Nephron (organoid): ENCODE data around the gene MRPL30.
"Not testable (repeated sequence)": the region's sequence is repeated elsewhere in the genome, so short reads cannot be mapped to it uniquely, and the experiment has no call there.

Experiments
- H3K27ac Mint-ChIP-seq, 3 experiments: 2 replicates each; pipeline ENCODE4 v1.8.0; 2020; ENCODE audit warnings: mixed read lengths in 3 of 3, mild to moderate bottlenecking in 2 of 3, moderate library complexity in 1 of 3
- H3K27me3 Mint-ChIP-seq: 2 replicates; pipeline ENCODE4 v1.8.0; 2021; ENCODE audit warnings: low read depth, mild to moderate bottlenecking, moderate library complexity, mixed read lengths
- H3K36me3 Mint-ChIP-seq: 2 replicates; pipeline ENCODE4 v1.8.0; 2020; ENCODE audit warnings: low read depth, mixed read lengths
- H3K4me1 Mint-ChIP-seq: 2 replicates; pipeline ENCODE4 v1.8.0; 2020; ENCODE audit warnings: mixed read lengths
- H3K4me3 Mint-ChIP-seq, 3 experiments: 2 replicates each; pipeline ENCODE4 v1.8.0; 2020; ENCODE audit warnings: mild to moderate bottlenecking in 3 of 3, mixed read lengths in 3 of 3, moderate library complexity in 2 of 3
- H3K9me3 Mint-ChIP-seq: 2 replicates; pipeline ENCODE4 v1.8.0; 2020; ENCODE audit warnings: mixed read lengths
- CTCF ChIP-seq, 3 experiments: fragments of 200-600 bp; sonication (generic); IDR thresholded peaks; one replicate each; pipeline ENCODE4 v1.5.0; 2021; ENCODE audit warnings: antibody characterized with exemption in 3 of 3; ENCODE audit not compliant: unreplicated experiment in 3 of 3

Gene MRPL30

GRCh38 chr2:99181624-99182000 lies 628 bp downstream of the MRPL30 start:
- Mint-ChIP-seq H3K9me3 (no peaks in the 10 kb centered on the region), H3K27ac (peak overlapping the region; percentile 82 to 97 (median 91)), H3K27me3 (no peaks in the 10 kb centered on the region), H3K36me3 (peaks cover 10% of the 10 kb centered on the region), H3K4me3 (peak overlapping the region; percentile 98 to 100 (median 100)), H3K4me1 (peaks cover 21% of the 10 kb centered on the region)
- no peak for TF ChIP-seq CTCF (IDR thresholded peaks at IDR 0.05; ENCODE audit: unreplicated experiment in 3 of 3)

GRCh38 chr2:99183025-99183424 lies 2.0 kb downstream of the MRPL30 start:
- Mint-ChIP-seq H3K9me3 (no peaks in the 10 kb centered on the region), H3K4me3 (peak overlapping the region; percentile 61 to 100 (median 64)), H3K4me1 (peaks cover 21% of the 10 kb centered on the region), H3K27ac (no peak overlapping the region), H3K27me3 (no peaks in the 10 kb centered on the region), H3K36me3 (peaks cover 11% of the 10 kb centered on the region)
- no peak for TF ChIP-seq CTCF (IDR thresholded peaks at IDR 0.05; ENCODE audit: unreplicated experiment in 3 of 3)

GRCh38 chr2:99184811-99185210 lies 3.8 kb downstream of the MRPL30 start:
- Mint-ChIP-seq H3K27ac (no peak overlapping the region), H3K4me1 (peaks cover 21% of the 10 kb centered on the region), H3K36me3 (peaks cover 26% of the 10 kb centered on the region), H3K27me3 (no peaks in the 10 kb centered on the region), H3K9me3 (no peaks in the 10 kb centered on the region), H3K4me3 (no peak overlapping the region)
- no peak for TF ChIP-seq CTCF (IDR thresholded peaks at IDR 0.05; ENCODE audit: unreplicated experiment in 3 of 3)

GRCh38 chr2:99187011-99187410 lies 6.0 kb downstream of the MRPL30 start:
- Mint-ChIP-seq H3K36me3 (peaks cover 46% of the 10 kb centered on the region), H3K27me3 (no peaks in the 10 kb centered on the region), H3K4me3 (no peak overlapping the region), H3K9me3 (no peaks in the 10 kb centered on the region), H3K27ac (no peak overlapping the region), H3K4me1 (peaks cover 11% of the 10 kb centered on the region)
- TF ChIP-seq CTCF (IDR thresholded peaks at IDR 0.05; ENCODE audit: unreplicated experiment in 3 of 3): no peak

- H3K4me3 Mint-ChIP-seq: no peak overlapping the region
- H3K36me3 Mint-ChIP-seq: peaks cover 58% of the 10 kb centered on the region
- no peak for TF ChIP-seq CTCF (IDR thresholded peaks at IDR 0.05; ENCODE audit: unreplicated experiment in 3 of 3)
- H3K4me1 Mint-ChIP-seq: peaks cover 5% of the 10 kb centered on the region
- H3K9me3 Mint-ChIP-seq: no peaks in the 10 kb centered on the region
- H3K27me3 Mint-ChIP-seq: no peaks in the 10 kb centered on the region
- no peak overlapping the region for H3K27ac Mint-ChIP-seq
These were observed 7.4 kb downstream of the MRPL30 start for GRCh38 chr2:99188357-99188756.

- H3K4me1 Mint-ChIP-seq: no peaks in the 10 kb centered on the region
- no peaks in the 10 kb centered on the region for H3K9me3 Mint-ChIP-seq
- no peak for TF ChIP-seq CTCF (IDR thresholded peaks at IDR 0.05; ENCODE audit: unreplicated experiment in 3 of 3)
- peaks cover 64% of the 10 kb centered on the region for H3K36me3 Mint-ChIP-seq
- H3K27ac Mint-ChIP-seq: no peak overlapping the region
- no peaks in the 10 kb centered on the region for H3K27me3 Mint-ChIP-seq
- no peak overlapping the region for H3K4me3 Mint-ChIP-seq
These were observed 9.6 kb downstream of the MRPL30 start for GRCh38 chr2:99190548-99190947.

GRCh38 chr2:99192364-99192763 lies 11.4 kb downstream of the MRPL30 start:
- H3K4me1 Mint-ChIP-seq, H3K9me3 Mint-ChIP-seq, H3K4me3 Mint-ChIP-seq, H3K27me3 Mint-ChIP-seq, H3K27ac Mint-ChIP-seq: not testable (repeated sequence)
- H3K36me3 Mint-ChIP-seq: peaks cover 67% of the 10 kb centered on the region
